SK-N-MC (cell line): ENCODE data around the gene LGR6.

Experiments used
- EZH2 ChIP-seq: fragments of 200-600 bp; sonication (generic); IDR thresholded peaks from one replicate; pipeline ENCODE4 v1.6.1; 2017; ENCODE audit warnings: antibody characterized with exemption
- POLR2AphosphoS5 ChIP-seq: IDR thresholded peaks from 2 replicates; pipeline ENCODE4 v1.6.1; 2012; ENCODE audit warnings: mild to moderate bottlenecking, low read depth, low read length, borderline replicate concordance

- TF ChIP-seq POLR2AphosphoS5 (no peak), EZH2 (no peak)
Observed at GRCh38 chr1:202225131-202225530, 31.5 kb downstream of the LGR6 start.
